ENCODE measurements around the gene PGAP6. TPM values are rescaled to one million over a fixed set of nuclear protein-coding genes. Genes with fewer than 3 reads are reported as not detected.

Gene PGAP6
- total RNA-seq, 2 donors from 2014 or later, result 104 to 115 TPM

GRCh38 chr16:399340-400019 is 17.7 kb upstream of the PGAP6 start:
- H3K36me3 ChIP-seq (ENCODE audit: control insufficient read depth, insufficient read depth, low read length), result no peaks in the 10 kb centered on the region
- Mint-ChIP-seq H3K36me3 (ENCODE audit: low read depth) (peaks cover 3% of the 10 kb centered on the region), H3K27ac (peak overlapping the region; percentile 26), H3K9me3 (no peaks in the 10 kb centered on the region), H3K4me1 (peaks cover 12% of the 10 kb centered on the region), H3K27me3 (ENCODE audit: insufficient read depth) (no peaks in the 10 kb centered on the region), H3K4me3 (no peak overlapping the region)
- no peak overlapping the region for H3K27ac ChIP-seq (ENCODE audit: low read depth, low read length)
- peak; percentile 44 for DNase-seq
- peaks cover 3% of the 10 kb centered on the region for H3K4me1 ChIP-seq (ENCODE audit: control insufficient read depth, insufficient read depth, low read length)
- no peaks in the 10 kb centered on the region for H3K27me3 ChIP-seq (ENCODE audit: control insufficient read depth, insufficient read depth, low read length, poor library complexity, severe bottlenecking)
- 90 to 91% methylated on average over 17 to 22 of the region's 22 CpGs for WGBS, 2 experiments (ENCODE audit: insufficient coverage in 1 of 2, insufficient read length in 1 of 2)
- H3K9ac ChIP-seq (ENCODE audit: extremely low read depth, low read length, poor library complexity, severe bottlenecking), result no peak overlapping the region
- no peaks in the 10 kb centered on the region for H3K9me3 ChIP-seq (ENCODE audit: control insufficient read depth, low read length)
- H3K4me3 ChIP-seq (ENCODE audit: low read length), result no peak overlapping the region
- TF ChIP-seq, protein P1, sequence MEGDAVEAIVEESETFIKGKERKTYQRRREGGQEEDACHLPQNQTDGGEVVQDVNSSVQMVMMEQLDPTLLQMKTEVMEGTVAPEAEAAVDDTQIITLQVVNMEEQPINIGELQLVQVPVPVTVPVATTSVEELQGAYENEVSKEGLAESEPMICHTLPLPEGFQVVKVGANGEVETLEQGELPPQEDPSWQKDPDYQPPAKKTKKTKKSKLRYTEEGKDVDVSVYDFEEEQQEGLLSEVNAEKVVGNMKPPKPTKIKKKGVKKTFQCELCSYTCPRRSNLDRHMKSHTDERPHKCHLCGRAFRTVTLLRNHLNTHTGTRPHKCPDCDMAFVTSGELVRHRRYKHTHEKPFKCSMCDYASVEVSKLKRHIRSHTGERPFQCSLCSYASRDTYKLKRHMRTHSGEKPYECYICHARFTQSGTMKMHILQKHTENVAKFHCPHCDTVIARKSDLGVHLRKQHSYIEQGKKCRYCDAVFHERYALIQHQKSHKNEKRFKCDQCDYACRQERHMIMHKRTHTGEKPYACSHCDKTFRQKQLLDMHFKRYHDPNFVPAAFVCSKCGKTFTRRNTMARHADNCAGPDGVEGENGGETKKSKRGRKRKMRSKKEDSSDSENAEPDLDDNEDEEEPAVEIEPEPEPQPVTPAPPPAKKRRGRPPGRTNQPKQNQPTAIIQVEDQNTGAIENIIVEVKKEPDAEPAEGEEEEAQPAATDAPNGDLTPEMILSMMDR (conservative IDR thresholded peaks at IDR 0.05), result no peak

DNA sequence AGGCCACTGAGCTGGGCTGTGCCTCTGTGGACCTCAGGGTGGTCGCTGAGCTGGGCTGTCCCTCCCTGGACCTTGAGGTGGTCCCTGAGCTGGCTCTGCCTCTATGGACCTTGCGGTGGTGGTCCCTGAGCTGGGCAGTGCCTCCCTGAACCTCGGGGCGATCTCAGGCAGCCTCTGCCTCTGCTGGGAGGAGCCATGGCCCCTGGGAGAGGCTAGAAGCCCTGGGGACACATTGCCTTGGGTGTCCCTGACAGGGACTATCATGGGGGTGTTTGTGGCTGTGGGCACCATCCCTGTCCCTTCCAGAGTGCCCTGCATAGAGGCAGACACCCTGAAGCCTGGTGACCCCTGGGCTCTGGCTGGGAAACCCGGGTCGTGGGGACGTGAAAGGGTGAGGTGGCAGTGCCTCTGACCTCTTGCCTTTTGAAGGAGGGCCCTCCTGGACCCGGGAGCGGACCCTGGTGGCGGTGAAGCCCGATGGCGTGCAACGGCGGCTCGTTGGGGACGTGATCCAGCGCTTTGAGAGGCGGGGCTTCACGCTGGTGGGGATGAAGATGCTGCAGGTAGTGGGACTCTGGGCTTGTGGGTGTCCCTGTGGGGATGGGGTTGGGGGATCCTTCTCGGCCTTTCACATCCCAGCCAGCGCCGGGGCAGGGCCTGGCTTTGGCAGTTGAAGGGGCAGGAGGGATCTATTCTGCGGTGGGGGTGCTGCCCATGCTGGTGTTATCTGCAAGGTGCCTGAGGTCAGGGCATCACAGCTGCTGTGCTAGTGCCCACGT is 17.0 kb upstream of the PGAP6 start:
- no peak overlapping the region for H3K9ac ChIP-seq (ENCODE audit: extremely low read depth, low read length, poor library complexity, severe bottlenecking)
- Mint-ChIP-seq H3K4me3 (peak overlapping the region; percentile 52), H3K27me3 (ENCODE audit: insufficient read depth) (no peaks in the 10 kb centered on the region), H3K36me3 (ENCODE audit: low read depth) (peaks cover 3% of the 10 kb centered on the region), H3K27ac (peak overlapping the region; percentile 82), H3K4me1 (peaks cover 12% of the 10 kb centered on the region), H3K9me3 (no peaks in the 10 kb centered on the region)
- peak; percentile 86 for DNase-seq
- no peaks in the 10 kb centered on the region for H3K9me3 ChIP-seq (ENCODE audit: control insufficient read depth, low read length)
- TF ChIP-seq, protein P1 (conservative IDR thresholded peaks at IDR 0.05), result peak; percentile 39
- no peaks in the 10 kb centered on the region for H3K36me3 ChIP-seq (ENCODE audit: control insufficient read depth, insufficient read depth, low read length)
- 89 to 93% methylated on average over 15 to 24 of the region's 24 CpGs for WGBS, 2 experiments (ENCODE audit: insufficient coverage in 1 of 2, insufficient read length in 1 of 2)
- H3K27ac ChIP-seq (ENCODE audit: low read depth, low read length), result no peak overlapping the region
- no peaks in the 10 kb centered on the region for H3K27me3 ChIP-seq (ENCODE audit: control insufficient read depth, insufficient read depth, low read length, poor library complexity, severe bottlenecking)
- peaks cover 3% of the 10 kb centered on the region for H3K4me1 ChIP-seq (ENCODE audit: control insufficient read depth, insufficient read depth, low read length)
- H3K4me3 ChIP-seq (ENCODE audit: low read length), result peak overlapping the region; percentile 58

GRCh38 chr16:397736-398332 is 16.1 kb upstream of the PGAP6 start:
- H3K27ac Mint-ChIP-seq, result peak overlapping the region; percentile 82
- Histone ChIP-seq H3K4me1 (ENCODE audit: control insufficient read depth, insufficient read depth, low read length) (peaks cover 3% of the 10 kb centered on the region), H3K27me3 (ENCODE audit: control insufficient read depth, insufficient read depth, low read length, poor library complexity, severe bottlenecking) (no peaks in the 10 kb centered on the region), H3K27ac (ENCODE audit: low read depth, low read length) (peak overlapping the region; percentile 44), H3K4me3 (ENCODE audit: low read length) (peak overlapping the region; percentile 58), H3K9me3 (ENCODE audit: control insufficient read depth, low read length) (no peaks in the 10 kb centered on the region), H3K36me3 (ENCODE audit: control insufficient read depth, insufficient read depth, low read length) (no peaks in the 10 kb centered on the region), H3K9ac (ENCODE audit: extremely low read depth, low read length, poor library complexity, severe bottlenecking) (no peak overlapping the region)
- WGBS, 2 experiments (ENCODE audit: insufficient coverage in 1 of 2, insufficient read length in 1 of 2), result 53 to 55% methylated on average over 7 to 27 of the region's 29 CpGs
- H3K36me3 Mint-ChIP-seq (ENCODE audit: low read depth), result peaks cover 5% of the 10 kb centered on the region
- peak; percentile 95 for DNase-seq
- peaks cover 12% of the 10 kb centered on the region for H3K4me1 Mint-ChIP-seq
- peaks cover 2% of the 10 kb centered on the region for H3K9me3 Mint-ChIP-seq
- peak overlapping the region; percentile 52 for H3K4me3 Mint-ChIP-seq
- TF ChIP-seq, protein P1 (conservative IDR thresholded peaks at IDR 0.05), result peak; percentile 59
- H3K27me3 Mint-ChIP-seq (ENCODE audit: insufficient read depth), result no peaks in the 10 kb centered on the region

All from endodermal cell (in vitro differentiated cells).